Aorta (tissue), 5 donors: Measurements from ENCODE around the gene LENEP. TPM values are rescaled to one million over a fixed set of nuclear protein-coding genes. Genes with fewer than 3 reads are reported as not detected.

Experiments
- ATAC-seq: fragments of 200-7000 bp; cut with Tn5 transposase; one replicate; pipeline ENCODE4 v1.9.1; 2022; ENCODE audit warnings: moderate library complexity; ENCODE audit not compliant: low FRiP score
- DNase-seq, 2 donors: peaks; one replicate each; pipeline ENCODE4 v3.0.0-alpha.2; 2020
- H3K27ac ChIP-seq, 2 donors: one replicate each; pipeline ENCODE4 v1.5.1; 2013; ENCODE audit warnings: low read length in 2 of 2, mild to moderate bottlenecking in 2 of 2, moderate library complexity in 2 of 2, control low read depth in 1 of 2, inconsistent platforms in 1 of 2, low read depth in 1 of 2
- H3K27me3 ChIP-seq, 2 donors: one replicate each; pipeline ENCODE4 v1.6.1; 2013; ENCODE audit warnings: control low read depth in 1 of 2, low read length in 1 of 2, mild to moderate bottlenecking in 1 of 2, moderate library complexity in 1 of 2; ENCODE audit not compliant: insufficient read depth in 2 of 2, control insufficient read depth in 1 of 2
- H3K36me3 ChIP-seq, 2 donors: one replicate each; pipeline ENCODE4 v1.6.1; 2013; ENCODE audit warnings: control low read depth in 1 of 2, low read length in 1 of 2, mild to moderate bottlenecking in 1 of 2; ENCODE audit not compliant: insufficient read depth in 2 of 2, control insufficient read depth in 1 of 2
- H3K4me1 ChIP-seq, 2 donors: one replicate each; pipeline ENCODE4 v1.6.1; 2013; ENCODE audit warnings: low read length in 2 of 2, control low read depth in 1 of 2, mild to moderate bottlenecking in 1 of 2, moderate library complexity in 1 of 2; ENCODE audit not compliant: insufficient read depth in 2 of 2, control insufficient read depth in 1 of 2
- H3K4me3 ChIP-seq, 2 donors: one replicate each; pipeline ENCODE4 v1.5.1; 2013; ENCODE audit warnings: low read length in 2 of 2, control low read depth in 1 of 2, mild to moderate bottlenecking in 1 of 2
- H3K9me3 ChIP-seq: one replicate; pipeline ENCODE4 v1.6.1; 2013; ENCODE audit warnings: mild to moderate bottlenecking, low read length; ENCODE audit not compliant: control insufficient read depth
- WGBS, 2 donors: extraction: QIAGEN DNeasy Blood & Tissue Kit; methylation state at CpG; one replicate each; pipeline ENCODE4 v1.1.7; 2013; 5-methylcytosine and 5-hydroxymethylcytosine counted together
- intact Hi-C, 2 donors: fragments of 100-400 bp; cut with DNase I; formaldehyde crosslinking; loops; one replicate each; pipeline versions ENCODE4 v1.14.2 to v1.15.0; 2022
- polyA plus RNA-seq, 2 donors: library from polyadenylated mRNA; stranded (reverse); fragments of 200-250 nt; gene quantifications; one replicate each; pipeline ENCODE4 v1.2.3, GENCODE V29; 2013
- total RNA-seq, 2 donors: library from RNA; stranded (reverse); fragmentation: NEBNext Ultra II Directional; extraction: Animal tissue kit (Norgen Biotek cat#: 25700); gene quantifications; one replicate each; pipeline ENCODE4 v1.2.1, GENCODE V29; 2021
- donor health status: healthy with polysubstance abuse.
- donor health status: Bipolar disorder and iron deficiency.
- donor health status: DM: no; HTN: no; CAD: no.
- donor health status: DM: no; HTN: no; CAD: no.
- donor health status: DM: yes; HTN: yes; CAD: no.

The LENEP gene
- total and polyA plus RNA-seq, 4 donors: not detected

DNA sequence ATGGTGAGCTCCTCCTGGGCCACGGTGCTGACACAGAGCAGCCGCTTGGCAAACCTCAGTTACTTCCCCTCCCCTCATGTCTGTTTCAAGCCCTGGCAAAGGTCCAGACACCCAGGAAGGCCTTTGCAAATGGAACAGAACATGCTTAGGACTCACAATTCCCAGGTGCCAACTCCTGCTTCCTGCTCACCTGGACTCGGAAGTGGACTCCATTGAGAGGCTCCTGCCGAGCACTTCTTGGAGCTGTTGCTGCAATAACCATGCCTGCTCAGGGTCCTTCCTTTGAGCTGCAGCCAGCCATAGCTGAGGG, 29.5 kb downstream of the LENEP start:
- no peaks in the 10 kb centered on the region for H3K9me3 ChIP-seq
- DNase-seq (no peak), ATAC-seq (no peak)
- H3K27me3 ChIP-seq: no peaks in the 10 kb centered on the region
- H3K36me3 ChIP-seq: no peaks in the 10 kb centered on the region
- intact Hi-C loops: no loop called here
- no peak overlapping the region for H3K4me3 ChIP-seq
- no peaks in the 10 kb centered on the region for H3K4me1 ChIP-seq
- WGBS, 2 donors: 74 to 82% methylated on average over 4 of the region's 4 CpGs
- H3K27ac ChIP-seq: no peak overlapping the region

DNA sequence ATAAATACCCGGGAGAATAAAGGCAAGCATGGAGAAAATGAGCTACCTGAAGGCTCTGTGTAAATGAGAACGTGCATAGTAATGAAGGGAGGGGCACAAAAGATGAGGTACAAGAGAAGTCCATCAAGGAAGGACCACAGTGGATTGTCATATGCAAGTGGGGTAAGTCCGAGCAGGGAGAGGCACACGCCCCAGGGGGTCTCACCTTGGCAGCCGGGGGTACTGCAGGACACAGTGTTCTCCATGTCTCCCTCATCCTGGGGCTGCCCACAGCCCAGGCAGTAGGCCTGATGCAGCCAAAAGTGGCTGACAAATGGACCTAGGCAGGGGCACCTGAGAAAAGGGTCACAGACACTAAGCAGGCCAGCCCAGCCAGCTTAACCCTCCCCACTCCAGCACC, 30.2 kb downstream of the LENEP start:
- intact Hi-C loops: no loop called here
- DNase-seq (no peak), ATAC-seq (no peak)
- no peak overlapping the region for H3K4me3 ChIP-seq
- H3K36me3 ChIP-seq: no peaks in the 10 kb centered on the region
- H3K27me3 ChIP-seq: no peaks in the 10 kb centered on the region
- no peaks in the 10 kb centered on the region for H3K4me1 ChIP-seq
- H3K27ac ChIP-seq: no peak overlapping the region
- WGBS, 2 donors: 78 to 86% methylated on average over 5 of the region's 5 CpGs
- H3K9me3 ChIP-seq: no peaks in the 10 kb centered on the region

DNA sequence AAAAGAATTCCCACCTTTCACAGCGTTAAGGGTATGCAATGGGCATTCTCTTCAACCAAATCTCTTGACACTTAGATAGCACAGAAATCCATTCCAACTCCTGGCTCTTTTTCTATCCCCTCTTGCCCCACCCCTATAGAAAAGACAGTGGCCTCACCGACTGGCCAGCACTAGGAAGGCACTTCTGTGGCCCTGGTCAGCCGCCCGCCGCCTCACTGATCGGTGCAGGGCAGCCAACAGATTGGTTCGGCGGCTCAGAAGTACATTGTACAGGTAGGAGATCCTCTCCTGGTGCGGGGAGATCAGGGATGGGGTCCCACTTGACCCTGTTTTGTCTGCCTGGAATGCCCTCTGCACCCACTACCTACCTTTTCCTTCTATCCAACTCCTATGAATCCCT, 30.9 kb downstream of the LENEP start:
- no peak for ATAC-seq
- no peak overlapping the region for H3K4me3 ChIP-seq
- no peak overlapping the region for H3K27ac ChIP-seq
- no peaks in the 10 kb centered on the region for H3K4me1 ChIP-seq
- no peak for DNase-seq
- no peaks in the 10 kb centered on the region for H3K9me3 ChIP-seq
- H3K36me3 ChIP-seq: no peaks in the 10 kb centered on the region
- no peaks in the 10 kb centered on the region for H3K27me3 ChIP-seq
- WGBS, 2 donors: 91 to 95% methylated on average over 9 of the region's 9 CpGs
- intact Hi-C loops: no loop called here

DNA sequence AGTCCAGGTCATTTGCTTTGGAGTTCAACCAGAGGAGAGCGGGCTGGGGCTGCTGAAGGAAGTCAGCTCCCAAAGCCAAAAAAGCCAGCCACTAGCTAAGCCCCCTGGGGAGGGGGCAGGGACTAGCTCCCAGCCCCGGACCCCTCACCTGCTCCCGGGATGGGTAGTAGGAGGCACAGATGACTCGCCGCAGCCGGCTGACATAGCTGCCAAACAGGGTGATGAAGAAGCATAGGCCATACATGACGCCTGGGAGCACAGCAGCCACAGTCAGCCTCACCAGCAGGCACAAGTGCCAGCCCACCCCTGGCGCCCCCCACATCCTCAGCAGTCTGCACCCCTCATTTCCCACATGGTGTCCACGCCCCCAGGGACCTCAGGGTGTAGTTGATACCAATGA, 32.8 kb downstream of the LENEP start:
- Histone ChIP-seq H3K9me3 (no peaks in the 10 kb centered on the region), H3K4me1 (no peaks in the 10 kb centered on the region), H3K36me3 (no peaks in the 10 kb centered on the region), H3K27ac (no peak overlapping the region), H3K4me3 (no peak overlapping the region), H3K27me3 (no peaks in the 10 kb centered on the region)
- ATAC-seq (no peak), DNase-seq (no peak)
- WGBS, 2 donors: 63 to 66% methylated on average over 8 to 9 of the region's 9 CpGs
- intact Hi-C loops: no loop called here

DNA sequence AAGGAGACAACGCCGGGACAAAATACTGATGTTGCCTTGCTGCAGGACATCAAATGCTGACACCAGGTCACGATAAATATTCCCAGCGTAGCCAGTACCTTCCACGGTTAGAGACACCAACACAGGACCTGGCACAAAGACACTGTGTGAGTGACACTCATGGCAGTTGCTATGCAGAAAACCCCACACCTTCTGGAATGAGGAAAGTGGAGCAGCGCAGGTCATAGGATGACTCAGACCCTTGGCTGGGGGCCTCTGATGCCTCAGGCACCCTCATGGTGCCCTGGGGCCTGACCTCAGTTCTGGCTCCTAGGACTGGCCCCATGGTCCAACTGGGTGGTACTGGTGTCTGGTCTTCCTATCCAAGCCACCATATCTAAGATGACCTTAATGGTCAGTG, 33.2 kb downstream of the LENEP start:
- Histone ChIP-seq H3K27ac (no peak overlapping the region), H3K9me3 (no peaks in the 10 kb centered on the region), H3K4me3 (no peak overlapping the region), H3K27me3 (no peaks in the 10 kb centered on the region), H3K4me1 (no peaks in the 10 kb centered on the region), H3K36me3 (no peaks in the 10 kb centered on the region)
- DNase-seq (no peak), ATAC-seq (no peak)
- WGBS, 2 donors: 81 to 87% methylated on average over 6 of the region's 6 CpGs
- intact Hi-C loops: no loop called here

DNA sequence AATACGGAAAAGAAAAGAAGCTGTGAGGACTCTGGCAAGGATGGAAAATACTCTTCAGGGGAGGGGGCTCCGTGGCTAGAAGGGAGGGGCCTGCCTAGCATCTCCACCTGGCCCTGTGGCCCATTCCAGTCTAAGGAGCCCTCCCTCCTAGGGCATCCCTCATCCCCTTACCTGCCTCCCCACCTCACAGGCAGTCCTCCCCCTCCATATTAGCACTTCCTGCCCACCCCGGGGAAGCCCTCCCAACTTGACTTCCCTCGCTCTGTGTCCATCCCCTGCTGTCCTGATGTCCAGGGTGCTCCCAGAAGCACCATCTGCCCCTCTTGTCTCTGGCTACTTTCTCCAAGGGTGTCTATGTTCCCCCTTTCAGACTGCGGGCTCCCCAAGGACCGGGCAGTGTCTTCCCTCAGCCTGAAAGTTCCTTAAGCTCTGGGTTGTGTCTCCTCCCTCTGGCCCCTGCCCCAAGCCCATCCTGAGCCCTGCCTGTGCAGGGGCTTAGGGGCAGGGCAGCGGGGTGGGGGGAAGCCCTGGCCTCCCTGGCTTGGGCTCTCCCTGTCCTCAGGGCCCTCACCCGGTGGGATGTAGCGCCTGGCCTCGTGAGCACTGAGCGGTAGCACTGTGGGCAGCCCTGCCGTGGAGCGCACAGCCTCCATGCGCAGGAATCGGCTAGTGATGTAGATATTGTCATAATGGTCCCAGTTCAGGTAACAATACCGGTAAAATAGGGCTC, 36.3 kb downstream of the LENEP start:
- ATAC-seq: peak; percentile 11
- intact Hi-C loops: no loop called here

DNA sequence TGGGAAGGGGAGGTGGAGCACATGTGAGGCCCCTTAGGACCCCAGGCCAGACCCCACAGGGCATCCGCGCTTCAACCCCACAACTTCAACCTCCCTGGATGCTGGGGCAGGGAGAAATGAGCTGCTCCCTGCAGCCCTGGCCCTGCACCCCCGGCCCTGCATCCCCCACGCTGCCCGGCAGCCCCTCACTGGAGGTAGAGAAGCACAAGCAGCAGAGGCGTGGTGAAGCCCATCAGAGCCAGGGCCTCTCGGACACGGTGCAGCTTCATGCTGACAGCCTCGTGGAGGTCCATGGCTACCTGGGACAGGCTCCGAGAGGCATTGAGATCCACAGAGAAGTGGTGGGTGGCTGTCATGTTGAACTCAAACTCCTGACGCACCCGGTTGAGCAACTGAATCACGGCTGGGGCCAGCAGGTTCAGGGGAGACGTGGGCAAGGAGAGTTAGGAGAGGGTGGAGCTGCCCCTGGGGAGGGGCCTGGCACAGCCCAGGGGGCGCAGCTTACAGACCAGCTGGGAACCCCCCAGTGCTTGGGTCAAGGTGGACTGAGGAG, 36.9 kb downstream of the LENEP start:
- no peaks in the 10 kb centered on the region for H3K36me3 ChIP-seq
- H3K27me3 ChIP-seq: no peaks in the 10 kb centered on the region
- no peaks in the 10 kb centered on the region for H3K4me1 ChIP-seq
- H3K4me3 ChIP-seq: no peak overlapping the region
- DNase-seq: no peak
- intact Hi-C loops: no loop called here
- ATAC-seq: no peak
- WGBS, 2 donors: 83 to 91% methylated on average over 15 of the region's 15 CpGs
- no peaks in the 10 kb centered on the region for H3K9me3 ChIP-seq
- H3K27ac ChIP-seq: no peak overlapping the region

More for the DNA sequence above, 36.3 kb downstream of the LENEP start:
- no peaks in the 10 kb centered on the region for H3K4me1 ChIP-seq
- no peaks in the 10 kb centered on the region for H3K36me3 ChIP-seq
- WGBS, 2 donors: 79 to 86% methylated on average over 16 of the region's 16 CpGs
- no peaks in the 10 kb centered on the region for H3K27me3 ChIP-seq
- H3K4me3 ChIP-seq: no peak overlapping the region
- no peaks in the 10 kb centered on the region for H3K9me3 ChIP-seq
- H3K27ac ChIP-seq: no peak overlapping the region
- DNase-seq: no peak

DNA sequence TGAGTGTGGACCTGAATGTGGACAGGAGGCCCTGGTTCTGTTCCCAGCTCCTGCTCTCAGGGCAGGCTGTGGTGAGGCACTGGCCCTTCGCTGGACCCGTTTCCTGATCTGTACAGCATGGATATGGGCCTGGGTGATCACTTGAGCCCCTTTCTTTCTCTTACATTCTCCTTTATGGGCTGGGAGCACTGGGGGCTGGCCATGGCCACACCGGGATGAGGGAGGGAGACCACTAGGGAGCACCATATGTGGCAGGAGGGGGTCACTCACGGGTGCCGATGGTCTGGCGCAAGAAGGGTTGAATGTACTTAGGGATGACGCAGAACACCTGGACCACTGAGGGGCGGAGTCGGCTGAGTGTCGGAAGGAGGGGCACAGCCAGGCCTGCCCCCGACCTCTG, 37.5 kb downstream of the LENEP start:
- no peaks in the 10 kb centered on the region for H3K4me1 ChIP-seq
- ATAC-seq: no peak
- intact Hi-C loops: no loop called here

DNA sequence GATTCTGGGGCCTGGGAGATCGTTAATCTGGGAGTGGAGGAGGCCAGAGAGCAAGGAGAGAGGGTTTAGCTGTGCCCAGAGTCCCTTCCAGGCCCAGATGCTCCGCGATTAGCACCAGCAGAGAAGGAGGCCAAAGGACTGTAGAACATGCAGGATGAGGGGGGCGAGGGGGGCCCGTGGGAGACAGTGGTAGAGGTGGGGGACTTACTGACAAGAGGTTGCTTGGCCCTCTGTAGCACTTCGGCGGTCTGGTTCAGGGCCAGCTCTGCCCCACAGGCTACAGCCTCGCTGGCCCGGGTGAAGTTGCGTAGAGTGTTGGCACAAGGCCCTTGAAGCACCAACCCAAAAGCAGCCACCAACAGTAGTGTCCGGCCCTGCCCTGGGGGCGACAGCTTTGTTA, 39.5 kb downstream of the LENEP start:
- H3K27me3 ChIP-seq: no peaks in the 10 kb centered on the region
- no peak for ATAC-seq
- intact Hi-C loops: no loop called here
- H3K27ac ChIP-seq: no peak overlapping the region
- no peaks in the 10 kb centered on the region for H3K4me1 ChIP-seq
- 84 to 88% methylated on average over 11 to 12 of the region's 12 CpGs for WGBS, 2 donors
- no peaks in the 10 kb centered on the region for H3K36me3 ChIP-seq
- no peaks in the 10 kb centered on the region for H3K9me3 ChIP-seq
- DNase-seq: no peak
- H3K4me3 ChIP-seq: no peak overlapping the region

More for the DNA sequence above, 37.5 kb downstream of the LENEP start:
- DNase-seq: no peak
- Histone ChIP-seq H3K27ac (no peak overlapping the region), H3K36me3 (no peaks in the 10 kb centered on the region), H3K27me3 (no peaks in the 10 kb centered on the region), H3K9me3 (no peaks in the 10 kb centered on the region), H3K4me3 (no peak overlapping the region)
- WGBS, 2 donors: 85 to 88% methylated on average over 11 of the region's 11 CpGs
